ENCODE measurements around the gene MROH2B. TPM values are rescaled to one million over a fixed set of nuclear protein-coding genes. Genes with fewer than 3 reads are reported as not detected.

The MROH2B gene
- total RNA-seq, 1 experiment from 2014 or later = not detected

- BruUV-seq (replicated peaks) = no TSS peak
- TF ChIP-seq SRF (IDR thresholded peaks at IDR 0.05; ENCODE audit: low read depth) = no peak
- TF ChIP-seq EZH2phosphoT487 (IDR thresholded peaks at IDR 0.05; ENCODE audit: borderline replicate concordance) = no peak
- TF ChIP-seq SIN3A (IDR thresholded peaks at IDR 0.05; ENCODE audit: low read depth) = no peak
- TF ChIP-seq RAD21 (IDR thresholded peaks at IDR 0.05; ENCODE audit: low read depth) = no peak
- no peak for TF ChIP-seq TCF7L2 (IDR thresholded peaks at IDR 0.05; ENCODE audit: borderline replicate concordance, extremely low read depth, insufficient read depth, insufficient read length)
- no peak for TF ChIP-seq ELF1 (IDR thresholded peaks at IDR 0.05; ENCODE audit: borderline replicate concordance, low read depth)
- TF ChIP-seq MAX (IDR thresholded peaks at IDR 0.05) = no peak
- TF ChIP-seq FOSL1 (IDR thresholded peaks at IDR 0.05; ENCODE audit: low read depth) = no peak
- no peak for TF ChIP-seq EGR1 (IDR thresholded peaks at IDR 0.05; ENCODE audit: low read depth)
- TF ChIP-seq EZH2 (IDR thresholded peaks at IDR 0.05) = no peak
- TF ChIP-seq POLR2A (IDR thresholded peaks at IDR 0.05; ENCODE audit: borderline replicate concordance, extremely low read depth, insufficient read depth, insufficient read length) = no peak
- TF ChIP-seq CBX3 (IDR thresholded peaks at IDR 0.05; ENCODE audit: low read depth) = no peak
- no peak for TF ChIP-seq YY1 (IDR thresholded peaks at IDR 0.05; ENCODE audit: extremely low read depth, insufficient replicate concordance, low read depth, low read length)
- TF ChIP-seq CEBPB (IDR thresholded peaks at IDR 0.05; ENCODE audit: low read depth) = no peak
- no peak for TF ChIP-seq ZNF274 (IDR thresholded peaks at IDR 0.05; ENCODE audit: low read depth, low read length)
- no peak for TF ChIP-seq ZBTB33 (IDR thresholded peaks at IDR 0.05; ENCODE audit: extremely low read depth, insufficient replicate concordance, low read length)
- no peak for TF ChIP-seq ATF3 (IDR thresholded peaks at IDR 0.05)
- TF ChIP-seq CTCF (IDR thresholded peaks at IDR 0.05 in 2 of 3, conservative IDR thresholded peaks at IDR 0.05 in 1 of 3; ENCODE audit: borderline replicate concordance in 1 of 3, insufficient read depth in 1 of 3, low read depth in 2 of 3, low read length in 2 of 3) = no peak
- RAD21 ChIA-PET (ENCODE audit: low non-redundant PET in 1 of 2, low total read pairs in 2 of 2, uncharacterized antibody in 2 of 2, unreplicated experiment in 2 of 2) = no interaction called here
Observed at GRCh38 chr5:41097642-41098041, 26.5 kb upstream of the MROH2B start.

More at GRCh38 chr5:41097642-41098041, 26.5 kb upstream of the MROH2B start:
- Histone ChIP-seq H3K27me3 (ENCODE audit: insufficient read depth, low read length) (no peaks in the 10 kb centered on the region), H3K4me1 (ENCODE audit: control insufficient read depth in 1 of 2, insufficient read depth in 2 of 2, low read length in 2 of 2) (peaks cover 0 to 3% of the 10 kb centered on the region in 2 experiments; a peak in 1 of 4 replicates), H3K4me2 (ENCODE audit: low read length) (no peak overlapping the region), H3K9me3 (ENCODE audit: control insufficient read depth in 1 of 2, insufficient read depth in 1 of 2, low read depth in 1 of 2, low read length in 2 of 2) (no peaks in the 10 kb centered on the region), H3K9ac (ENCODE audit: low read length) (no peak overlapping the region), H3K9me2 (ENCODE audit: insufficient read depth) (no peaks in the 10 kb centered on the region), H3K36me3 (ENCODE audit: control insufficient read depth in 1 of 2, insufficient read depth in 2 of 2, low read length in 2 of 2) (no peaks in the 10 kb centered on the region), H3K4me3 (replicated peaks in 1 of 2; ENCODE audit: low read depth in 1 of 2, low read length in 2 of 2) (no peak overlapping the region), H3K27ac (ENCODE audit: low read depth, low read length) (no peak overlapping the region), H2AFZ (ENCODE audit: low read depth, low read length, poor library complexity, severe bottlenecking) (no peak overlapping the region), H3K79me2 (ENCODE audit: insufficient read depth, low read length) (no peaks in the 10 kb centered on the region), H4K20me1 (ENCODE audit: insufficient read depth) (no peaks in the 10 kb centered on the region)
- ATAC-seq (no peak), DNase-seq (ENCODE audit: low read depth, low spot score) (no peak)
- ChIA-PET CTCF (no interaction called here), POLR2A (no interaction called here)
- intact Hi-C loops (cut with micrococcal nuclease) = no loop called here

All from HCT116 (cell line).